GM18951 (cell line): ENCODE data around the gene ZBTB38.

Experiments
- POLR2A ChIP-seq: IDR thresholded peaks from 4 replicates; pipeline ENCODE4 v1.6.1; 2011; ENCODE audit warnings: mild to moderate bottlenecking; ENCODE audit not compliant: insufficient read length, insufficient read depth; ENCODE audit errors: extremely low read depth
- in situ Hi-C: fragments of 300-500 bp; cut with MboI; formaldehyde crosslinking; loops from one replicate; pipeline ENCODE4 v1.12.0; 2022; ENCODE audit warnings: low sequenced_read_pairs, mixed read lengths, inconsistent platforms; ENCODE audit not compliant: unreplicated experiment

ZBTB38 gene

GRCh38 chr3:141368062-141368924 is at the start of gene ZBTB38:
Gene ZBTB38 (plus strand): TSS chr3:141368504. CDS start chr3:141442389, 73,885 bp downstream.
- in situ Hi-C loops, result loop anchor here (5.0 kb wide), 1 partner anchor 74 kb away; no protein-coding TSS in a partner anchor
- TF ChIP-seq POLR2A, result no peak

GRCh38 chr3:141320399-141321108 is 47.8 kb upstream of the ZBTB38 start:
- in situ Hi-C loops, result no loop called here
- TF ChIP-seq POLR2A, result no peak

DNA sequence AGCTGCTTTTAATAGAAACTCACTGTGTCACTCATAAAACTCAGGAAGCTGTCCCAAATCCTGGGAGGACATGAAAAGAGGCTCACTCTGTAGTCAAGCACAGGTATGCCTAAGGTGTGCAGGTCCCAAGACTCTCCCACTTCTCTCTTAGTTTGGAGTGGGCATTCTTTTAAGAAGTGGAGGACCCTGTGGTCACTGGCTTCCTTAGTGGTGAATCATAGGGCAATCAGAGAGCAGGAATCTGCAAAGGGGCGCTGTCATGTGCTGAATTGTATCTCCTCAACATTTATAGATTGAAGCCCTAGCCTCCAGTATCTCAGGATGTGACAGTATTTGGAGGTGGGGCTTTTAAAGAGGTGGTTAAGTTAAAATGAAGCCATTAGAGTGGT is 47.2 kb upstream of the ZBTB38 start:
- no peak for TF ChIP-seq POLR2A
- in situ Hi-C loops, result no loop called here

- in situ Hi-C loops, result no loop called here
- TF ChIP-seq POLR2A, result no peak
Measured at GRCh38 chr3:141323936-141324704, 44.2 kb upstream of the ZBTB38 start.

- in situ Hi-C loops, result no loop called here
- TF ChIP-seq POLR2A, result no peak
Measured at GRCh38 chr3:141326123-141326522, 42.2 kb upstream of the ZBTB38 start.

GRCh38 chr3:141326626-141327025 is 41.7 kb upstream of the ZBTB38 start:
- in situ Hi-C loops, result no loop called here
- no peak for TF ChIP-seq POLR2A

DNA sequence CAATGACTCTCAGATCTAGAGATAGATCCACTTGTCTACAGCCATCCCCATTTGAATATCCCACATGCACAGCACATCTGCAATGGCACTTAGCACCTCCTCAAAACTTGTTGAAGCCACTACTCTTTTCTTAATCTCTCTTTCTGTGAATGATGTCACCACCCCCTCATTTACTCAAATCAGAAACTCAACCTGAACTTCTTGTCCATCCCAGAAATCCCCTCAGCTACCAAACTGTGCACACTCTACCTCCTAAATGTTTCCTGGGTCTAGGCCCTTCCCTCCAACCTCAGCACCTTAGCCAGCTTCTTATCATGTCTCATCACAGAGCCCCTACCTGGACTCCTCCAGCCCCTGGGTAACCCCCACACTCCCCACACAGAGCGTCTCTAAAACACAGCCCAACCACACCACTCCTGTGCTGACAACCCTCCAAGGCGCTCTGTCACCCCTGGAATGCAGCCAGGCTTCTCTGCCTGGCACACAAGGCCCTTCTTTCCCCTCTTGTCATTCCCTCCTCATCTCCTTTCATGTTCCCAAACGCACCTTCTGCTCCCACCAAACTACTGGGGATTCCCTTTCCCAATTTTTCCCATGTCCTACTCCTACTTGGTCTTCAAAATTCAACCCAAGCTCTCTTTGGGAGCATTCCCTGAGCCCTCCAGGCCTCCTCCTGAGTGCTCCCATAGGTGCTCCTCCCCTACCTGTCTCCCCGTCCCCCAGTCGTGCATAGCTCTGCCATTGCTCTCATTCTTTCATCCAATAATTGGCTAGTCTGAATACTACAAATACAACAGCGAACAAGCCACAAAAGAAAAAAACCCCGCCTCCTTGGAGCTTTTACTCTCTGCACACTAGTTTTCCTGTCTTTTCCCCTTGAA is 39.8 kb upstream of the ZBTB38 start:
- in situ Hi-C loops, result no loop called here
- TF ChIP-seq POLR2A, result no peak

- no peak for TF ChIP-seq POLR2A
- in situ Hi-C loops, result no loop called here
Measured at GRCh38 chr3:141330235-141330634, 38.1 kb upstream of the ZBTB38 start.

DNA sequence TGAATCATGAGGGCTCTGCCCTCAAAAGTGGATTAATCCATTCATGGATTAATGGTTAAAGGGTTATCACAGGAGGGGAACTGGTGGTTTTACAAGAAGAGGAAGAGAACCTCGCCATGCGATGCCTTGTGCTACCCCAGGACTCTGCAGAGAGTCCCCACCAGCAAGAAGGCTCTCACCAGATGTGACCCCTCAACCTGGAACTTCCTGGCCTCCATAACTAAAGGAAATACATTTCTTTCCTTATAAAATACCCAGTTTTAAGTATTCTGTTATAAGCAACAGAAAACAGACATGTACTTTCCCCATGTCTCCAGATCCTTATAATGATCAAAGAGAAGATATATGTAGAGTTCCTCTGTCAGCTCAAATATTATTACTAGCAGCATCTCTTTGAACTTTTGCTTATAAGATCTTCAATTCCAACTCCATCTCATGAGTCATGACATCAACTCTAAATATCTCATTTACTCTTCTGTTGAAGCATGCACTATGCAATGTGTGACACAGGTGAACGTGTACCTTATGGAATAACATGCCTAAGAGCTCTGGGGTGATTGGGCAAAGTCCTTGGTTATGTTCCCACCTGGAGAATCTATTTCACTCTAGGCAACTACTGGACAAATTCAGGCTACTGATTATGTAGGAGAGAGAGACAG is 37.5 kb upstream of the ZBTB38 start:
- in situ Hi-C loops, result no loop called here
- TF ChIP-seq POLR2A, result no peak

GRCh38 chr3:141331377-141332318 is 36.7 kb upstream of the ZBTB38 start:
- in situ Hi-C loops, result no loop called here
- TF ChIP-seq POLR2A, result no peak

- in situ Hi-C loops, result no loop called here
- TF ChIP-seq POLR2A, result no peak
Measured at GRCh38 chr3:141332416-141332815, 35.9 kb upstream of the ZBTB38 start.
